SK-N-SH (cell line): Measurements from ENCODE around the gene MVD. TPM values are rescaled to one million over a fixed set of nuclear protein-coding genes. Genes with fewer than 3 reads are reported as not detected.

Experiments
- CTCF ChIA-PET: fragments of 300-600, 350-600 bp; formaldehyde crosslinking; extraction: SDS; loops from one replicate; lab custom pipeline; 2021; lab: Yijun Ruan, JAX
- POLR2A ChIA-PET: fragments of 350-600 bp; sonication (Branson Sonifier 250); formaldehyde crosslinking; extraction: SDS; loops from one replicate; lab custom pipeline; 2020; ENCODE audit warnings: antibody characterized with exemption, inconsistent platforms; lab: Yijun Ruan, JAX
- DNase-seq: peaks from one replicate; pipeline ENCODE4 v3.0.0; 2012
- H2AFZ ChIP-seq: fragments of 200-600 bp; sonication (generic); 2 replicates; pipeline ENCODE4 v1.8.1; 2016; ENCODE audit warnings: antibody characterized with exemption, mild to moderate bottlenecking, low read depth
- H3F3A ChIP-seq: fragments of 200-600 bp; sonication (generic); replicated peaks from 2 replicates; pipeline ENCODE3; 2016; ENCODE audit warnings: antibody characterized with exemption, mild to moderate bottlenecking; ENCODE audit not compliant: insufficient read depth
- H3K27ac ChIP-seq, 2 experiments: fragments of 200-500 bp in 1 of 2; fragments of 200-600 bp in 1 of 2; sonication (Bioruptor generic) in 1 of 2; sonication (generic), shearing (Covaris generic) in 1 of 2; 2 replicates each; pipeline versions ENCODE4 v1.5.1 to v1.6.1; 2014 to 2016; ENCODE audit warnings: low read depth in 2 of 2, inconsistent platforms in 1 of 2, low read length in 1 of 2, mild to moderate bottlenecking in 1 of 2, mixed read lengths in 1 of 2
- H3K27me3 ChIP-seq: fragments of 200-600 bp; sonication (generic), shearing (Covaris generic); 2 replicates; pipeline ENCODE4 v1.6.1; 2016; ENCODE audit warnings: mixed run types; ENCODE audit not compliant: insufficient read depth
- H3K36me3 ChIP-seq, 2 experiments: fragments of 200-500 bp in 1 of 2; fragments of 200-600 bp in 1 of 2; sonication (Bioruptor generic) in 1 of 2; sonication (generic) in 1 of 2; replicated peaks in 1 of 2; 2 replicates each; pipeline versions ENCODE3 to v1.5.1; 2014 to 2016; ENCODE audit warnings: low read length in 1 of 2, mild to moderate bottlenecking in 1 of 2; ENCODE audit not compliant: insufficient read depth in 2 of 2, control insufficient read depth in 1 of 2
- H3K4me1 ChIP-seq, 2 experiments: fragments of 200-500 bp in 1 of 2; fragments of 200-600 bp in 1 of 2; sonication (Bioruptor generic) in 1 of 2; sonication (generic), shearing (Covaris generic) in 1 of 2; 2 replicates each; pipeline versions ENCODE4 v1.5.1 to v1.6.1; 2014 to 2016; ENCODE audit warnings: low read depth in 1 of 2, low read length in 1 of 2, mixed run types in 1 of 2; ENCODE audit not compliant: insufficient read depth in 2 of 2, control insufficient read depth in 1 of 2
- H3K4me2 ChIP-seq: fragments of 200-600 bp; sonication (generic), shearing (Covaris generic); 2 replicates; pipeline ENCODE4 v1.6.1; 2017; ENCODE audit warnings: mixed run types
- H3K4me3 ChIP-seq, 2 experiments: fragments of 200-500 bp in 1 of 2; fragments of 200-600 bp in 1 of 2; sonication (Bioruptor generic) in 1 of 2; sonication (generic), shearing (Covaris generic) in 1 of 2; 2 replicates each; pipeline versions ENCODE4 v1.5.1 to v1.8.1; 2014 to 2016; ENCODE audit warnings: low read depth in 2 of 2, inconsistent platforms in 1 of 2, low read length in 1 of 2, mild to moderate bottlenecking in 1 of 2, mixed read lengths in 1 of 2, moderate library complexity in 1 of 2
- H3K79me2 ChIP-seq: fragments of 200-600 bp; sonication (generic); 2 replicates; pipeline ENCODE4 v1.8.1; 2017; ENCODE audit warnings: mild to moderate bottlenecking; ENCODE audit not compliant: insufficient read depth
- H3K9ac ChIP-seq: fragments of 200-600 bp; sonication (generic); 2 replicates; pipeline ENCODE4 v1.6.1; 2017; ENCODE audit warnings: mixed run types
- H3K9me2 ChIP-seq: fragments of 200-600 bp; sonication (generic); 2 replicates; pipeline ENCODE4 v1.6.1; 2017; ENCODE audit warnings: mixed run types
- H3K9me3 ChIP-seq: fragments of 200-600 bp; sonication (generic); 2 replicates; pipeline ENCODE4 v1.6.1; 2017; ENCODE audit warnings: mixed run types, mild to moderate bottlenecking, moderate library complexity
- H4K20me1 ChIP-seq: fragments of 200-600 bp; sonication (generic); 2 replicates; pipeline ENCODE4 v1.6.1; 2017; ENCODE audit warnings: mild to moderate bottlenecking, mixed run types; ENCODE audit not compliant: insufficient read depth
- ELF1 ChIP-seq: IDR thresholded peaks from 2 replicates; pipeline ENCODE4 v1.4.0; 2012
- EP300 ChIP-seq, 2 experiments: IDR thresholded peaks; 2 replicates each; pipeline versions ENCODE4 v1.4.0 to v1.6.1; 2012; ENCODE audit warnings: borderline replicate concordance in 1 of 2, low read depth in 1 of 2, low read length in 1 of 2
- FOSL2 ChIP-seq: IDR thresholded peaks from 2 replicates; pipeline ENCODE4 v1.4.0; 2012; ENCODE audit warnings: low read depth, mild to moderate bottlenecking, moderate library complexity, borderline replicate concordance
- FOXJ3 ChIP-seq: sonication (generic); formaldehyde crosslinking; IDR thresholded peaks from 2 replicates; pipeline ENCODE4 v1.5.1; 2020; ENCODE audit warnings: mild to moderate bottlenecking, missing genetic modification reagents
- GABPA ChIP-seq: IDR thresholded peaks from 2 replicates; pipeline ENCODE4 v1.4.0; 2012; ENCODE audit warnings: low read depth, mild to moderate bottlenecking
- JUND ChIP-seq: IDR thresholded peaks from 2 replicates; pipeline ENCODE4 v1.4.0; 2012
- MAX ChIP-seq: IDR thresholded peaks from 2 replicates; pipeline ENCODE4 v1.4.0; 2012; ENCODE audit warnings: low read depth
- MEF2A ChIP-seq: IDR thresholded peaks from 2 replicates; pipeline ENCODE4 v1.4.0; 2012; ENCODE audit warnings: low read depth, borderline replicate concordance
- NRF1 ChIP-seq: IDR thresholded peaks from 2 replicates; pipeline ENCODE4 v1.6.1; 2012; ENCODE audit warnings: low read depth, mild to moderate bottlenecking, low read length
- RAD21 ChIP-seq: IDR thresholded peaks from 2 replicates; pipeline ENCODE4 v1.6.1; 2012; ENCODE audit warnings: mild to moderate bottlenecking, low read length
- RCOR1 ChIP-seq: fragments of 150-350 bp; IDR thresholded peaks from 2 replicates; pipeline ENCODE4 v1.6.1; 2017; ENCODE audit warnings: antibody characterized with exemption, low read length
- RFX5 ChIP-seq: IDR thresholded peaks from 2 replicates; pipeline ENCODE4 v1.6.1; 2012; ENCODE audit warnings: mild to moderate bottlenecking, improper control_type of control experiment, low read length
- RXRA ChIP-seq: IDR thresholded peaks from 2 replicates; pipeline ENCODE4 v1.4.0; 2012; ENCODE audit warnings: low read depth, mild to moderate bottlenecking, borderline replicate concordance
- SMC3 ChIP-seq: IDR thresholded peaks from 2 replicates; pipeline ENCODE4 v1.6.1; 2012; ENCODE audit warnings: low read depth, low read length, improper control_type of control experiment
- TCF12 ChIP-seq: IDR thresholded peaks from 2 replicates; pipeline ENCODE4 v1.4.0; 2012
- TEAD4 ChIP-seq: IDR thresholded peaks from 2 replicates; pipeline ENCODE4 v1.4.0; 2012; ENCODE audit warnings: mild to moderate bottlenecking, borderline replicate concordance; ENCODE audit not compliant: insufficient read depth
- WGBS: methylation state at CpG from one replicate; pipeline ENCODE4 v1.1.6; 2017; ENCODE audit warnings: low lambda C conversion rate; 5-methylcytosine and 5-hydroxymethylcytosine counted together
- polyA plus RNA-seq, 3 experiments: library from polyadenylated mRNA; depleted of rRNA; stranded (reverse); fragments of >200 nt; gene quantifications; 2 replicates each; pipeline ENCODE4 v1.2.3, GENCODE V29; 2012
- TF ChIP-seq, protein P1 (sequence below): fragments of 150-350 bp; IDR thresholded peaks from 2 replicates; pipeline ENCODE4 v1.6.1; 2017; ENCODE audit warnings: antibody characterized with exemption, low read length, low read depth, borderline replicate concordance
- TF ChIP-seq, protein P2 (sequence below): IDR thresholded peaks from 2 replicates; pipeline ENCODE4 v1.4.0; 2012; ENCODE audit warnings: low read depth, borderline replicate concordance
- TF ChIP-seq, protein P3 (sequence below): fragments of 150-350 bp; IDR thresholded peaks from 2 replicates; pipeline ENCODE4 v1.6.1; 2016; ENCODE audit warnings: mild to moderate bottlenecking, low read depth, low read length

Gene MVD
- polyA plus RNA-seq, 1 of the 3 experiments (the other 2 are of a cell fraction), result 15.7 TPM

- H3K9ac ChIP-seq, result no peak overlapping the region
- no peaks in the 10 kb centered on the region for H4K20me1 ChIP-seq
- no peaks in the 10 kb centered on the region for H3K27me3 ChIP-seq
- H3K27ac ChIP-seq, result no peak overlapping the region
- H3K36me3 ChIP-seq, result peaks cover 12 to 57% of the 10 kb centered on the region in 2 experiments
- no peak overlapping the region for H3K4me2 ChIP-seq
- H3K4me1 ChIP-seq, result no peaks in the 10 kb centered on the region
- 84% methylated on average over 7 of the region's 9 CpGs for WGBS
- no peaks in the 10 kb centered on the region for H3K9me2 ChIP-seq
- H3K4me3 ChIP-seq, result no peak overlapping the region
- peaks cover 3% of the 10 kb centered on the region for H3F3A ChIP-seq
- DNase-seq, result no peak
- H3K79me2 ChIP-seq, result no peaks in the 10 kb centered on the region
- CTCF ChIA-PET, result interaction anchor here (0.6 to 1.1 kb wide), 3 partner anchors 27 to 1150 kb away, joined by 3 to 4 read pairs (median 3); no protein-coding TSS in a partner anchor
- no peak overlapping the region for H2AFZ ChIP-seq
- H3K9me3 ChIP-seq, result no peaks in the 10 kb centered on the region
- POLR2A ChIA-PET, result no interaction called here
- TF ChIP-seq MAX (no peak), TCF12 (no peak), NRF1 (no peak), SMC3 (no peak), FOSL2 (no peak), MEF2A (no peak), EP300 (IDR thresholded peaks at IDR 0.05; ENCODE audit: borderline replicate concordance in 1 of 2, low read depth in 1 of 2, low read length in 1 of 2) (no peak), TEAD4 (no peak), JUND (no peak), RXRA (no peak), RFX5 (no peak), ELF1 (no peak), GABPA (no peak), RCOR1 (no peak), RAD21 (no peak), FOXJ3 (CRISPR knock-in tag) (no peak)
- TF ChIP-seq, protein P1, sequence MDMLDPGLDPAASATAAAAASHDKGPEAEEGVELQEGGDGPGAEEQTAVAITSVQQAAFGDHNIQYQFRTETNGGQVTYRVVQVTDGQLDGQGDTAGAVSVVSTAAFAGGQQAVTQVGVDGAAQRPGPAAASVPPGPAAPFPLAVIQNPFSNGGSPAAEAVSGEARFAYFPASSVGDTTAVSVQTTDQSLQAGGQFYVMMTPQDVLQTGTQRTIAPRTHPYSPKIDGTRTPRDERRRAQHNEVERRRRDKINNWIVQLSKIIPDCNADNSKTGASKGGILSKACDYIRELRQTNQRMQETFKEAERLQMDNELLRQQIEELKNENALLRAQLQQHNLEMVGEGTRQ, result no peak
- TF ChIP-seq, protein P2, sequence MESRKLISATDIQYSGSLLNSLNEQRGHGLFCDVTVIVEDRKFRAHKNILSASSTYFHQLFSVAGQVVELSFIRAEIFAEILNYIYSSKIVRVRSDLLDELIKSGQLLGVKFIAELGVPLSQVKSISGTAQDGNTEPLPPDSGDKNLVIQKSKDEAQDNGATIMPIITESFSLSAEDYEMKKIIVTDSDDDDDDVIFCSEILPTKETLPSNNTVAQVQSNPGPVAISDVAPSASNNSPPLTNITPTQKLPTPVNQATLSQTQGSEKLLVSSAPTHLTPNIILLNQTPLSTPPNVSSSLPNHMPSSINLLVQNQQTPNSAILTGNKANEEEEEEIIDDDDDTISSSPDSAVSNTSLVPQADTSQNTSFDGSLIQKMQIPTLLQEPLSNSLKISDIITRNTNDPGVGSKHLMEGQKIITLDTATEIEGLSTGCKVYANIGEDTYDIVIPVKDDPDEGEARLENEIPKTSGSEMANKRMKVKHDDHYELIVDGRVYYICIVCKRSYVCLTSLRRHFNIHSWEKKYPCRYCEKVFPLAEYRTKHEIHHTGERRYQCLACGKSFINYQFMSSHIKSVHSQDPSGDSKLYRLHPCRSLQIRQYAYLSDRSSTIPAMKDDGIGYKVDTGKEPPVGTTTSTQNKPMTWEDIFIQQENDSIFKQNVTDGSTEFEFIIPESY, result no peak
- TF ChIP-seq, protein P3, sequence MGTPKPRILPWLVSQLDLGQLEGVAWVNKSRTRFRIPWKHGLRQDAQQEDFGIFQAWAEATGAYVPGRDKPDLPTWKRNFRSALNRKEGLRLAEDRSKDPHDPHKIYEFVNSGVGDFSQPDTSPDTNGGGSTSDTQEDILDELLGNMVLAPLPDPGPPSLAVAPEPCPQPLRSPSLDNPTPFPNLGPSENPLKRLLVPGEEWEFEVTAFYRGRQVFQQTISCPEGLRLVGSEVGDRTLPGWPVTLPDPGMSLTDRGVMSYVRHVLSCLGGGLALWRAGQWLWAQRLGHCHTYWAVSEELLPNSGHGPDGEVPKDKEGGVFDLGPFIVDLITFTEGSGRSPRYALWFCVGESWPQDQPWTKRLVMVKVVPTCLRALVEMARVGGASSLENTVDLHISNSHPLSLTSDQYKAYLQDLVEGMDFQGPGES, result no peak
Observed at GRCh38 chr16:88629835-88630234, 33.1 kb downstream of the MVD start.
